Upper lobe of left lung (tissue), 4 donors: ENCODE data around the gene PRKG1.

Experiments
- CTCF ChIP-seq, 6 experiments: fragments of 450-650 bp in 4 of 6; fragments of 200-600 bp in 2 of 6; sonication (generic) in 2 of 6; IDR thresholded peaks; one replicate each; pipeline ENCODE4 v1.5.1; 2016 to 2019; ENCODE audit warnings: antibody characterized with exemption in 6 of 6
- EP300 ChIP-seq, 4 donors: sonication (generic); formaldehyde crosslinking; IDR thresholded peaks; one replicate each; pipeline ENCODE4 v1.5.1; 2017; ENCODE audit warnings: antibody characterized with exemption in 4 of 4, control low read depth in 2 of 4
- POLR2A ChIP-seq, 4 donors: fragments of 450-650 bp; IDR thresholded peaks; one replicate each; pipeline ENCODE4 v1.5.1; 2016 to 2017; ENCODE audit warnings: antibody characterized with exemption in 4 of 4, mild to moderate bottlenecking in 2 of 4
- POLR2AphosphoS5 ChIP-seq, 2 donors: sonication (generic); formaldehyde crosslinking; IDR thresholded peaks; one replicate each; pipeline ENCODE4 v1.5.1; 2017; ENCODE audit warnings: antibody characterized with exemption in 2 of 2

GRCh38 chr10:51932530-51932929 is 858.2 kb downstream of the PRKG1 start:
- TF ChIP-seq CTCF (IDR thresholded peaks at IDR 0.05): no peak
- no peak for TF ChIP-seq POLR2A (IDR thresholded peaks at IDR 0.05)
- no peak for TF ChIP-seq POLR2AphosphoS5 (IDR thresholded peaks at IDR 0.05)
- TF ChIP-seq EP300 (IDR thresholded peaks at IDR 0.05): no peak
